ENCODE measurements around the gene NCBP3. TPM values are rescaled to one million over a fixed set of nuclear protein-coding genes. Genes with fewer than 3 reads are reported as not detected.

NCBP3 gene
- total and polyA plus RNA-seq, 11 donors: 10.4 to 26.4 (median 20.2) TPM

GRCh38 chr17:3887804-3888203 lies 41.8 kb upstream of the NCBP3 start:
- Histone ChIP-seq H3K27me3 (no peaks in the 10 kb centered on the region), H3K27ac (peak overlapping the region; percentile 22 to 92 (median 80)), H3K9me3 (no peaks in the 10 kb centered on the region), H3K4me3 (no peak overlapping the region), H3K36me3 (peaks cover 0 to 25% (median 16%) of the 10 kb centered on the region in 9 donors), H3K4me1 (peaks cover 0 to 67% (median 51%) of the 10 kb centered on the region in 12 donors)
- DNase-seq (no peak), ATAC-seq (no peak)
- intact Hi-C loops (cut with DNase I): no loop called here
- 66 to 82% (median 79%) methylated on average over 9 of the region's 9 CpGs for WGBS, 4 donors
- no peak for TF ChIP-seq POLR2A (IDR thresholded peaks at IDR 0.05)
- TF ChIP-seq CTCF (IDR thresholded peaks at IDR 0.05): no peak

DNA sequence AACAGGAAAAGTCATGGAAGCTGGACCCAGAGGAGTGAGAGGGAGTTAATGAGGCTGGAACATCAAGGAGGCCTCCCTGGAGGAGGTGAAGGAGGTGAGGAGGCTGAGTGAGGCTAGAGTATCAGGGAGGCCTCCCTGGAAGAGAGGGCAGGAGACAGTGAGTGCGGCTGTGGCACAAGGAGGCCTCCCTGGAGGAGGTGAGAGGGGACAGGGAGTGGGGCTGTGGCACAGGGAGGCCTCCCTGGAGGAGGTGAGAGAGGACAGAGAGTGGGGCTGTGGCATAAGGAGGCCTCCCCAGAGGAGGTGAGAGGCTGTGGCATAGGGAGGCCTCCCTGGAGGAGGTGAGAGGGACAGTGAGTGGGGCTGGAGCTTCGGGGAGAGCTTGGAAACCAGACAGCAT lies 41.3 kb upstream of the NCBP3 start:
- ATAC-seq (no peak), DNase-seq (no peak)
- WGBS, 4 donors: 66 to 74% (median 72%) methylated on average over 2 of the region's 2 CpGs
- peaks cover 0 to 28% (median 16%) of the 10 kb centered on the region in 9 donors for H3K36me3 ChIP-seq
- no peaks in the 10 kb centered on the region for H3K27me3 ChIP-seq
- H3K9me3 ChIP-seq: no peaks in the 10 kb centered on the region
- H3K4me1 ChIP-seq: peaks cover 0 to 67% (median 49%) of the 10 kb centered on the region in 12 donors
- TF ChIP-seq CTCF (IDR thresholded peaks at IDR 0.05) (no peak), POLR2A (IDR thresholded peaks at IDR 0.05) (no peak)
- intact Hi-C loops (cut with DNase I): no loop called here
- H3K4me3 ChIP-seq: no peak overlapping the region
- H3K27ac ChIP-seq: peak overlapping the region in 10 of 12 donors; percentile 57 to 92 (median 84)

- H3K9me3 ChIP-seq: no peaks in the 10 kb centered on the region
- peak overlapping the region in 8 of 12 donors; percentile 41 to 92 (median 84) for H3K27ac ChIP-seq
- intact Hi-C loops (cut with DNase I): no loop called here
- DNase-seq (peak in 4 of 5 donors; percentile 47 to 65 (median 59)), ATAC-seq (peak in 3 of 4 donors; percentile 27 to 60 (median 43))
- H3K4me3 ChIP-seq: no peak overlapping the region
- no peaks in the 10 kb centered on the region for H3K27me3 ChIP-seq
- 46 to 67% (median 60%) methylated on average over 10 of the region's 10 CpGs for WGBS, 4 donors
- H3K4me1 ChIP-seq: peaks cover 0 to 64% (median 43%) of the 10 kb centered on the region in 12 donors
- no peak for TF ChIP-seq POLR2A (IDR thresholded peaks at IDR 0.05)
- no peak for TF ChIP-seq CTCF (IDR thresholded peaks at IDR 0.05)
- peaks cover 0 to 31% (median 16%) of the 10 kb centered on the region in 9 donors for H3K36me3 ChIP-seq
Measured at GRCh38 chr17:3886776-3887175, 40.7 kb upstream of the NCBP3 start.

DNA sequence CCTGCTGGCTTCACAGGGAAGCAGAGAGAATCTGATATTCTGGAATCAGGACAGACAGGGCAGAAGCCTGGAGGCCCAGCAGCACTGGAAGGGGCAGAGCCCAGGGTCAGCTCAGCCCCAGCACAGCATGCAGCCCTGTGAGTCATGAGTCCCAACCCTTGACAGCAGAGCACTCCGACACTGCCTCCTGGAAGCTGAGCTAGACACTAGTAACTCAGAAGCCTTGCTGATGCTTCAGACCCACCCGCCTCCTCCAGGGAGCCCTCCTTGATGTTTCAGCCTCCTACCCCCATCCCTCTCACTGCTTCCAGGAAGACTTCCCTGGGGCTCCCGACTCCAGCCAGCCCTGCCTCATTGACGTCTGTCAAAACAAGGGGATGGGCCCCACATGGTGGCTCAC lies 39.9 kb upstream of the NCBP3 start:
- H3K27ac ChIP-seq: no peak overlapping the region
- no peak for DNase-seq

More for the DNA sequence above, 39.9 kb upstream of the NCBP3 start:
- no peak for TF ChIP-seq POLR2A (IDR thresholded peaks at IDR 0.05)
- no peak for TF ChIP-seq CTCF (IDR thresholded peaks at IDR 0.05)
- Histone ChIP-seq H3K27me3 (no peaks in the 10 kb centered on the region), H3K4me3 (no peak overlapping the region), H3K9me3 (no peaks in the 10 kb centered on the region), H3K4me1 (peaks cover 0 to 56% (median 35%) of the 10 kb centered on the region in 12 donors), H3K36me3 (peaks cover 0 to 35% (median 16%) of the 10 kb centered on the region in 9 donors)
- 82 to 94% (median 89%) methylated on average over 4 of the region's 4 CpGs for WGBS, 4 donors
- ATAC-seq: no peak
- intact Hi-C loops (cut with DNase I): no loop called here
